Measurements from ENCODE around the gene FIG4.

Gene FIG4

GRCh38 chr6:109834595-109835437, 143.7 kb downstream of the FIG4 start:
- TF ChIP-seq CTCF (IDR thresholded peaks at IDR 0.05; ENCODE audit: insufficient read depth, low read depth, low read length, missing control alignments), result no peak
- H3K4me3 ChIP-seq (ENCODE audit: low read depth, low read length), result no peak overlapping the region
- no peak for DNase-seq (ENCODE audit: low read depth)

- no peak overlapping the region for H3K4me3 ChIP-seq (ENCODE audit: low read depth, low read length)
- no peak for TF ChIP-seq CTCF (IDR thresholded peaks at IDR 0.05; ENCODE audit: insufficient read depth, low read depth, low read length, missing control alignments)
- no peak for DNase-seq (ENCODE audit: low read depth)
Observed at GRCh38 chr6:109840034-109840433, 148.9 kb downstream of the FIG4 start.

GRCh38 chr6:109840796-109841195, 149.7 kb downstream of the FIG4 start:
- TF ChIP-seq CTCF (IDR thresholded peaks at IDR 0.05; ENCODE audit: insufficient read depth, low read depth, low read length, missing control alignments), result no peak
- no peak for DNase-seq (ENCODE audit: low read depth)
- no peak overlapping the region for H3K4me3 ChIP-seq (ENCODE audit: low read depth, low read length)

- DNase-seq (ENCODE audit: low read depth), result no peak
- TF ChIP-seq CTCF (IDR thresholded peaks at IDR 0.05; ENCODE audit: insufficient read depth, low read depth, low read length, missing control alignments), result no peak
- H3K4me3 ChIP-seq (ENCODE audit: low read depth, low read length), result no peak overlapping the region
Observed at GRCh38 chr6:109841869-109842268, 150.8 kb downstream of the FIG4 start.

- no peak overlapping the region for H3K4me3 ChIP-seq (ENCODE audit: low read depth, low read length)
- TF ChIP-seq CTCF (IDR thresholded peaks at IDR 0.05; ENCODE audit: insufficient read depth, low read depth, low read length, missing control alignments), result no peak
- no peak for DNase-seq (ENCODE audit: low read depth)
Observed at GRCh38 chr6:109852713-109853112, 161.6 kb downstream of the FIG4 start.

GRCh38 chr6:109853426-109853825, 162.3 kb downstream of the FIG4 start:
- no peak for TF ChIP-seq CTCF (IDR thresholded peaks at IDR 0.05; ENCODE audit: insufficient read depth, low read depth, low read length, missing control alignments)
- H3K4me3 ChIP-seq (ENCODE audit: low read depth, low read length), result no peak overlapping the region

GRCh38 chr6:109853951-109854350, 162.9 kb downstream of the FIG4 start:
- no peak for TF ChIP-seq CTCF (IDR thresholded peaks at IDR 0.05; ENCODE audit: insufficient read depth, low read depth, low read length, missing control alignments)
- no peak for DNase-seq (ENCODE audit: low read depth)

More at GRCh38 chr6:109853426-109853825, 162.3 kb downstream of the FIG4 start:
- no peak for DNase-seq (ENCODE audit: low read depth)

More at GRCh38 chr6:109853951-109854350, 162.9 kb downstream of the FIG4 start:
- no peak overlapping the region for H3K4me3 ChIP-seq (ENCODE audit: low read depth, low read length)

Data from GM12865 (cell line).